GDM1 (cell line): ENCODE measurements around the gene CLIC5.

ENCODE experiments used
- DNase-seq: peaks from one replicate; lab custom pipeline; 2025; lab: John Stamatoyannopoulos, UW

The CLIC5 gene

GRCh38 chr6:46015119-46015968 lies at the start of gene CLIC5:
Gene CLIC5 (minus strand): TSS chr6:46015860. CDS start chr6:46015542, 318 bp downstream.
- no peak for DNase-seq

GRCh38 chr6:46062991-46063390 lies 47.3 kb upstream of the CLIC5 start:
- no peak for DNase-seq

- no peak for DNase-seq
Observed at GRCh38 chr6:46062312-46062711, 46.7 kb upstream of the CLIC5 start.

- no peak for DNase-seq
Observed at GRCh38 chr6:46061497-46061896, 45.8 kb upstream of the CLIC5 start.

GRCh38 chr6:46059608-46060007 lies 43.9 kb upstream of the CLIC5 start:
- no peak for DNase-seq

- no peak for DNase-seq
Observed at GRCh38 chr6:46058951-46059350, 43.3 kb upstream of the CLIC5 start.

GRCh38 chr6:46057792-46058191 lies 42.1 kb upstream of the CLIC5 start:
- no peak for DNase-seq

GRCh38 chr6:46056906-46057529 lies 41.4 kb upstream of the CLIC5 start:
- no peak for DNase-seq

GRCh38 chr6:46054516-46054915 lies 38.9 kb upstream of the CLIC5 start:
- no peak for DNase-seq

- DNase-seq: no peak
Observed at GRCh38 chr6:46053039-46053933, 37.6 kb upstream of the CLIC5 start.

GRCh38 chr6:46052479-46052878 lies 36.8 kb upstream of the CLIC5 start:
- no peak for DNase-seq

- no peak for DNase-seq
Observed at GRCh38 chr6:46051962-46052361, 36.3 kb upstream of the CLIC5 start.

GRCh38 chr6:46050845-46051405 lies 35.3 kb upstream of the CLIC5 start:
- DNase-seq: no peak

- no peak for DNase-seq
Observed at GRCh38 chr6:46048646-46049297, 33.1 kb upstream of the CLIC5 start.

- DNase-seq: no peak
Observed at GRCh38 chr6:46046558-46047174, 31.0 kb upstream of the CLIC5 start.

GRCh38 chr6:46044881-46045617 lies 29.4 kb upstream of the CLIC5 start:
- DNase-seq: no peak

- DNase-seq: peak; percentile 23
Observed at GRCh38 chr6:46042355-46042999, 26.8 kb upstream of the CLIC5 start.

- no peak for DNase-seq
Observed at GRCh38 chr6:46040288-46040687, 24.6 kb upstream of the CLIC5 start.

GRCh38 chr6:46039646-46040045 lies 24.0 kb upstream of the CLIC5 start:
- no peak for DNase-seq

- no peak for DNase-seq
Observed at GRCh38 chr6:46036911-46037310, 21.3 kb upstream of the CLIC5 start.
